Caco-2 (cell line): ENCODE measurements around the gene KRTAP2-3. TPM values are rescaled to one million over a fixed set of nuclear protein-coding genes. Genes with fewer than 3 reads are reported as not detected.

Experiments
- BruUV-seq: library from RNA; stranded (reverse); fragments of 400-500 nt; replicated peaks from 2 replicates; lab custom pipeline; 2021; lab: Mats Ljungman, UMichigan
- CTCF ChIA-PET: fragments of 300-600 bp; sonication (Branson Sonifier 250); formaldehyde crosslinking; loops from one replicate; lab custom pipeline; 2022; ENCODE audit warnings: antibody characterized with exemption; lab: Charles Lee
- POLR2A ChIA-PET: fragments of 300-600 bp; sonication (Branson Sonifier 250); formaldehyde crosslinking; loops from one replicate; lab custom pipeline; 2022; ENCODE audit warnings: antibody characterized with exemption; lab: Charles Lee
- DNase-seq, 2 experiments: peaks; one replicate each; pipeline versions ENCODE4 v3.0.0 to v3.0.0-alpha.2; 2020 to 2022
- H3K27me3 ChIP-seq: replicated peaks from 2 replicates; pipeline ENCODE4 v1.6.0; 2011; ENCODE audit warnings: low read length; ENCODE audit not compliant: control insufficient read depth, insufficient read depth
- H3K36me3 ChIP-seq: 2 replicates; pipeline ENCODE4 v1.5.1; 2011; ENCODE audit warnings: low read length; ENCODE audit not compliant: control insufficient read depth, insufficient read depth
- H3K4me1 ChIP-seq: fragments of 250-450 bp; sonication (Bioruptor Pico); 2 replicates; pipeline ENCODE4 v1.5.1; 2020; ENCODE audit warnings: mild to moderate bottlenecking
- H3K4me3 ChIP-seq: 2 replicates; pipeline ENCODE4 v1.5.1; 2011; ENCODE audit warnings: low read depth, mild to moderate bottlenecking, control low read depth, low read length
- H3K9me3 ChIP-seq: fragments of 250-450 bp; sonication (Bioruptor Pico); 2 replicates; pipeline ENCODE4 v1.5.1; 2020; ENCODE audit warnings: mild to moderate bottlenecking, moderate library complexity
- H3K27ac Mint-ChIP-seq: one replicate; pipeline ENCODE4 v1.8.0; 2022; ENCODE audit warnings: mixed read lengths; ENCODE audit not compliant: unreplicated experiment
- H3K27me3 Mint-ChIP-seq: one replicate; pipeline ENCODE4 v1.8.0; 2022; ENCODE audit warnings: mixed read lengths; ENCODE audit not compliant: insufficient read depth, unreplicated experiment
- H3K36me3 Mint-ChIP-seq: one replicate; pipeline ENCODE4 v1.8.0; 2022; ENCODE audit warnings: mild to moderate bottlenecking, mixed read lengths; ENCODE audit not compliant: insufficient read depth, unreplicated experiment
- H3K4me1 Mint-ChIP-seq: one replicate; pipeline ENCODE4 v1.8.0; 2022; ENCODE audit warnings: low read depth, mixed read lengths; ENCODE audit not compliant: unreplicated experiment
- H3K4me3 Mint-ChIP-seq: one replicate; pipeline ENCODE4 v1.8.0; 2022; ENCODE audit warnings: mild to moderate bottlenecking, moderate library complexity, mixed read lengths; ENCODE audit not compliant: unreplicated experiment
- H3K9me3 Mint-ChIP-seq: one replicate; pipeline ENCODE4 v1.8.0; 2022; ENCODE audit warnings: mixed read lengths; ENCODE audit not compliant: unreplicated experiment
- intact Hi-C: fragments of 100-400 bp; cut with micrococcal nuclease; formaldehyde crosslinking; loops from one replicate; pipeline ENCODE4 v1.10.0; 2022; ENCODE audit not compliant: unreplicated experiment
- total RNA-seq: library from RNA; stranded (reverse); gene quantifications from 2 replicates; pipeline ENCODE4 v1.2.3, GENCODE V29; 2022
- TF ChIP-seq, protein P1 (sequence below), 2 experiments: fragments of 200-600 bp in 1 of 2; IDR thresholded peaks; 1 replicate in 1 of 2; 2 replicates in 1 of 2; pipeline versions ENCODE4 v1.5.1 to v1.8.0; 2011 to 2022; ENCODE audit warnings: antibody characterized with exemption in 1 of 2, control low read depth in 1 of 2, inconsistent platforms in 1 of 2, low read depth in 1 of 2, low read length in 1 of 2, mild to moderate bottlenecking in 1 of 2, moderate library complexity in 1 of 2; ENCODE audit not compliant: insufficient read depth in 1 of 2, severe bottlenecking in 1 of 2, unreplicated experiment in 1 of 2

Gene KRTAP2-3
- total RNA-seq, 1 experiment from 2014 or later = 4.9 TPM

GRCh38 chr17:41026715-41027471 is 33.0 kb downstream of the KRTAP2-3 start, which contains the start of gene KRTAP1-5:
Gene KRTAP1-5, minus strand, starts transcription at chr17:41027208. Its CDS starts 53 bp downstream, at chr17:41027155.
- no peak within 1 kb of the TSS for H3K4me3 Mint-ChIP-seq

GRCh38 chr17:41024697-41025096 is 35.2 kb downstream of the KRTAP2-3 start:
- Histone ChIP-seq H3K4me1 (0 out of 2 replicates have a peak, but pooled peaks cover 6% of the 10 kb centered on the region), H3K4me3 (no peak overlapping the region), H3K27me3 (no peaks in the 10 kb centered on the region), H3K9me3 (no peaks in the 10 kb centered on the region), H3K36me3 (no peaks in the 10 kb centered on the region)
- ChIA-PET POLR2A (no interaction called here), CTCF (no interaction called here)
- BruUV-seq = no TSS peak
- H3K27me3 Mint-ChIP-seq = no peaks in the 10 kb centered on the region
- H3K4me3 Mint-ChIP-seq = no peak overlapping the region
- H3K36me3 Mint-ChIP-seq = no peaks in the 10 kb centered on the region
- DNase-seq = no peak
- H3K27ac Mint-ChIP-seq = no peak overlapping the region
- H3K9me3 Mint-ChIP-seq = peaks cover 13% of the 10 kb centered on the region
- TF ChIP-seq, protein P1, sequence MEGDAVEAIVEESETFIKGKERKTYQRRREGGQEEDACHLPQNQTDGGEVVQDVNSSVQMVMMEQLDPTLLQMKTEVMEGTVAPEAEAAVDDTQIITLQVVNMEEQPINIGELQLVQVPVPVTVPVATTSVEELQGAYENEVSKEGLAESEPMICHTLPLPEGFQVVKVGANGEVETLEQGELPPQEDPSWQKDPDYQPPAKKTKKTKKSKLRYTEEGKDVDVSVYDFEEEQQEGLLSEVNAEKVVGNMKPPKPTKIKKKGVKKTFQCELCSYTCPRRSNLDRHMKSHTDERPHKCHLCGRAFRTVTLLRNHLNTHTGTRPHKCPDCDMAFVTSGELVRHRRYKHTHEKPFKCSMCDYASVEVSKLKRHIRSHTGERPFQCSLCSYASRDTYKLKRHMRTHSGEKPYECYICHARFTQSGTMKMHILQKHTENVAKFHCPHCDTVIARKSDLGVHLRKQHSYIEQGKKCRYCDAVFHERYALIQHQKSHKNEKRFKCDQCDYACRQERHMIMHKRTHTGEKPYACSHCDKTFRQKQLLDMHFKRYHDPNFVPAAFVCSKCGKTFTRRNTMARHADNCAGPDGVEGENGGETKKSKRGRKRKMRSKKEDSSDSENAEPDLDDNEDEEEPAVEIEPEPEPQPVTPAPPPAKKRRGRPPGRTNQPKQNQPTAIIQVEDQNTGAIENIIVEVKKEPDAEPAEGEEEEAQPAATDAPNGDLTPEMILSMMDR (IDR thresholded peaks at IDR 0.05; ENCODE audit: insufficient read depth in 1 of 2, low read depth in 1 of 2, low read length in 1 of 2, severe bottlenecking in 1 of 2, unreplicated experiment in 1 of 2) = no peak
- no peaks in the 10 kb centered on the region for H3K4me1 Mint-ChIP-seq
- intact Hi-C loops = no loop called here

More at GRCh38 chr17:41026715-41027471, 33.0 kb downstream of the KRTAP2-3 start, which contains the start of gene KRTAP1-5:
- Mint-ChIP-seq H3K9me3 (peaks cover 13% of the 10 kb centered on the region), H3K27ac (no peak within 1 kb of the TSS), H3K4me1 (no peaks in the 10 kb centered on the region), H3K36me3 (no peaks in the 10 kb centered on the region), H3K27me3 (no peaks in the 10 kb centered on the region)
- ChIA-PET CTCF (no interaction called here), POLR2A (no interaction called here)
- Histone ChIP-seq H3K4me1 (no peaks in the 10 kb centered on the region), H3K9me3 (no peaks in the 10 kb centered on the region), H3K4me3 (no peak within 1 kb of the TSS), H3K27me3 (no peaks in the 10 kb centered on the region), H3K36me3 (no peaks in the 10 kb centered on the region)
- TF ChIP-seq, protein P1 (IDR thresholded peaks at IDR 0.05; ENCODE audit: insufficient read depth in 1 of 2, low read depth in 1 of 2, low read length in 1 of 2, severe bottlenecking in 1 of 2, unreplicated experiment in 1 of 2) = no peak
- no peak for DNase-seq
- intact Hi-C loops = no loop called here
- BruUV-seq = no TSS peak

DNA sequence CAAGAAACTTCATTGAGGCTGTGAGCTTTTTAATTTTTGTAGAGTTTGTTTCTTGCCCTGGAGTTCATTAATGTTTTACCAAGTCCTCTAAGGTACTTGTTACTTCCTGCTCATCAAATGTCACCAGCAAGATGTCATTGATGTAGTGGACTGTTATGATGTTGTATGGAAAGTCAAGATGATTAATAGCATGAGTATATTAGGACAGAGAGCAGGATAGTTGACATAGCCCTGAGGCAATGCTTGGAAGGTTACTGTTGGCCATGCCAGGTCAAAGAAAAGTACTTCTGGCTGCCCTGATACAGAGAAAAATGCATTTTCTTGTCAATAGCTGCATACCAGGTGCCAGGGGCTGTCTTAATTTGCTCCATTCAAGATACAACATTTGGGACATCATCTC is 39.6 kb downstream of the KRTAP2-3 start:
- BruUV-seq = no TSS peak
- peaks cover 14% of the 10 kb centered on the region for H3K4me1 Mint-ChIP-seq
- intact Hi-C loops = no loop called here
- ChIA-PET POLR2A (no interaction called here), CTCF (no interaction called here)
- no peaks in the 10 kb centered on the region for H3K36me3 Mint-ChIP-seq
- TF ChIP-seq, protein P1 (IDR thresholded peaks at IDR 0.05; ENCODE audit: insufficient read depth in 1 of 2, low read depth in 1 of 2, low read length in 1 of 2, severe bottlenecking in 1 of 2, unreplicated experiment in 1 of 2) = no peak
- Histone ChIP-seq H3K27me3 (no peaks in the 10 kb centered on the region), H3K4me3 (no peak overlapping the region), H3K36me3 (no peaks in the 10 kb centered on the region), H3K4me1 (peaks cover 36% of the 10 kb centered on the region), H3K9me3 (no peaks in the 10 kb centered on the region)
- no peak overlapping the region for H3K27ac Mint-ChIP-seq
- H3K4me3 Mint-ChIP-seq = no peak overlapping the region
- H3K27me3 Mint-ChIP-seq = no peaks in the 10 kb centered on the region
- peak; percentile 31 to 61 for DNase-seq
- peaks cover 17% of the 10 kb centered on the region for H3K9me3 Mint-ChIP-seq
